GM19463 (cell line): ENCODE results near the gene ARHGEF17.

Experiments
- ATAC-seq: cut with Tn5 transposase; IDR thresholded peaks from one replicate; pipeline ENCODE4 v1.9.1; 2021; ENCODE audit warnings: mild to moderate bottlenecking, moderate library complexity; ENCODE audit not compliant: unreplicated experiment

The ARHGEF17 gene

GRCh38 chr11:73404048-73404447, 96.0 kb downstream of the ARHGEF17 start:
- ATAC-seq: no peak

GRCh38 chr11:73404506-73405145, 96.5 kb downstream of the ARHGEF17 start:
- no peak for ATAC-seq

- no peak for ATAC-seq
These were observed 97.1 kb downstream of the ARHGEF17 start for GRCh38 chr11:73405146-73405510.

GRCh38 chr11:73406131-73406530, 98.1 kb downstream of the ARHGEF17 start:
- no peak for ATAC-seq

- no peak for ATAC-seq
These were observed 98.5 kb downstream of the ARHGEF17 start for GRCh38 chr11:73406619-73407018.

- no peak for ATAC-seq
These were observed 101.4 kb downstream of the ARHGEF17 start for GRCh38 chr11:73409431-73409830.

- ATAC-seq: no peak
These were observed 102.6 kb downstream of the ARHGEF17 start for GRCh38 chr11:73410627-73411026.

GRCh38 chr11:73411031-73411430, 103.0 kb downstream of the ARHGEF17 start:
- ATAC-seq: no peak

- no peak for ATAC-seq
These were observed 104.2 kb downstream of the ARHGEF17 start for GRCh38 chr11:73412308-73412707.

GRCh38 chr11:73413256-73413655, 105.2 kb downstream of the ARHGEF17 start:
- no peak for ATAC-seq

GRCh38 chr11:73414977-73415651, 107.0 kb downstream of the ARHGEF17 start:
- no peak for ATAC-seq

GRCh38 chr11:73415854-73416615, 108.0 kb downstream of the ARHGEF17 start:
- no peak for ATAC-seq

GRCh38 chr11:73416786-73417185, 108.7 kb downstream of the ARHGEF17 start:
- no peak for ATAC-seq
